OCI-LY1 (cell line): ENCODE measurements around the gene TMEM37.
A peak's percentile ranks its signal among the peaks of the same experiment; 100 is the strongest.

Experiments
- H2AFZ ChIP-seq: fragments of 200-600 bp; sonication (generic), shearing (Covaris generic); 2 replicates; pipeline ENCODE4 v1.6.0; 2014; ENCODE audit warnings: antibody characterized with exemption, mild to moderate bottlenecking, low read length
- H3F3A ChIP-seq: fragments of 200-600 bp; sonication (generic), shearing (Covaris generic); 2 replicates; pipeline ENCODE4 v1.6.0; 2014; ENCODE audit warnings: mild to moderate bottlenecking, antibody characterized with exemption, low read length, moderate library complexity; ENCODE audit not compliant: insufficient read depth
- H3K27ac ChIP-seq: fragments of 200-600 bp; sonication (generic); 2 replicates; pipeline ENCODE4 v1.5.1; 2014; ENCODE audit warnings: low read length, mixed run types, mild to moderate bottlenecking, low read depth; ENCODE audit not compliant: poor library complexity, severe bottlenecking
- H3K27me3 ChIP-seq: fragments of 200-600 bp; sonication (generic); 2 replicates; pipeline ENCODE4 v1.6.0; 2014; ENCODE audit warnings: antibody characterized with exemption, mild to moderate bottlenecking, low read length, moderate library complexity; ENCODE audit not compliant: insufficient read depth
- H3K36me3 ChIP-seq: fragments of 200-600 bp; sonication (generic); 2 replicates; pipeline ENCODE4 v1.6.1; 2014; ENCODE audit warnings: mild to moderate bottlenecking, antibody characterized with exemption, low read length, moderate library complexity, mixed read lengths; ENCODE audit not compliant: insufficient read depth
- H3K4me1 ChIP-seq: fragments of 200-600 bp; sonication (generic); 2 replicates; pipeline ENCODE4 v1.5.1; 2014; ENCODE audit warnings: mild to moderate bottlenecking, low read length, moderate library complexity; ENCODE audit not compliant: insufficient read depth, severe bottlenecking
- H3K4me2 ChIP-seq: fragments of 200-600 bp; sonication (generic), shearing (Covaris generic); 2 replicates; pipeline ENCODE4 v1.6.1; 2014; ENCODE audit warnings: low read length
- H3K4me3 ChIP-seq: fragments of 200-600 bp; sonication (generic); 2 replicates; pipeline ENCODE4 v1.5.1; 2014; ENCODE audit warnings: low read length, low read depth, mild to moderate bottlenecking, mixed read lengths; ENCODE audit not compliant: poor library complexity, severe bottlenecking
- H3K79me2 ChIP-seq: fragments of 200-600 bp; shearing (Covaris generic); 2 replicates; pipeline ENCODE4 v1.6.1; 2016; ENCODE audit warnings: mixed run types, low read length, mixed read lengths; ENCODE audit not compliant: insufficient read depth
- H3K9ac ChIP-seq: fragments of 200-600 bp; sonication (generic), shearing (Covaris generic); 2 replicates; pipeline ENCODE4 v1.6.1; 2014; ENCODE audit warnings: mild to moderate bottlenecking, low read length, mixed read lengths
- H3K9me2 ChIP-seq: fragments of 200-600 bp; sonication (generic), shearing (Covaris generic); 2 replicates; pipeline ENCODE4 v1.6.1; 2014; ENCODE audit warnings: low read depth, mild to moderate bottlenecking, low read length, mixed read lengths
- H3K9me3 ChIP-seq: fragments of 200-600 bp; shearing (Covaris generic); 2 replicates; pipeline ENCODE4 v1.6.1; 2014; ENCODE audit warnings: low read length, mixed read lengths
- H4K20me1 ChIP-seq: fragments of 200-600 bp; sonication (generic), shearing (Covaris generic); 2 replicates; pipeline ENCODE4 v1.6.0; 2016; ENCODE audit warnings: mild to moderate bottlenecking, low read length; ENCODE audit not compliant: insufficient read depth
- EZH2 ChIP-seq: fragments of 200-600 bp; sonication (generic), shearing (Covaris generic); IDR thresholded peaks from 2 replicates; pipeline ENCODE4 v1.8.0; 2017; ENCODE audit warnings: borderline replicate concordance, mixed run types, mild to moderate bottlenecking, antibody characterized with exemption, low read length, moderate library complexity, mixed read lengths
- TF ChIP-seq, protein P1 (sequence below): fragments of 200-600 bp; sonication (generic), shearing (Covaris generic); IDR thresholded peaks from 2 replicates; pipeline ENCODE4 v1.5.1; 2017; ENCODE audit warnings: mild to moderate bottlenecking, antibody characterized with exemption, low read length, moderate library complexity, mixed read lengths

Gene TMEM37

DNA sequence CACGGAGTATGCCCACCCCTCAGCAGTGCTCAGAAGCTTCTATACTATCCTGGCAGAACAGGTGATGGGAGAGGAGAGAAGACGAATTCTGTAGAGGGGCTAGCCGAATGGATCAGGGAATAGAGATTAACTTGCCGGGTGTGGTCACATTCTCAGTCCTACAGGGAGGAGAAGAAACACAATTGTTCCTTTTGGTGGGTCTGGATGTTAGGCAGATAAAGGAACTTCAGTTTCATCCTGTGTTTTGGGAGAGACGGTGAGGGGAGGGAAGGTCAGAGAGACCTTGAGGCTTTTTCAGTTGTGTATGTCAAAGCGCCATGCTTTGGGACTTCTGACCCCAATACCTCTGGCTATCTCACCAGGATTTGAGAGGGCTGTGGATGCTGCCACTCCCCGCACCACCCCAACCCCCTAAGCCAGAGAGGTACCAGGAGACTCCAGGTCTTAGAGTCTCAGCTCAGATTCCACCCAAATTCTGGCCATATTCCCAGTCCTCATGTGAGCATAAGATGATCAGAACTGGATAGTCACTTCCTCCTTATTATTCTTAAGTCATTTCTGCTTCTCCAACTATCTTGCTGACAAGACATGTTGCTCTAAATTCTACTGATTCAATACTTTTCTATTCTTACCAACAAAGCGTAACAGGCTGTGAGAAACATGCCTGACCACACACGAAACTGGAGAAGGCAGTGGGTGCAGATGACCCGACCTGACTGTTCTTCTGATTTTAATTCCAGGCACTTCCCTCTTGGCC is 2.3 kb upstream of the TMEM37 start:
- H3K9me2 ChIP-seq = no peaks in the 10 kb centered on the region

DNA sequence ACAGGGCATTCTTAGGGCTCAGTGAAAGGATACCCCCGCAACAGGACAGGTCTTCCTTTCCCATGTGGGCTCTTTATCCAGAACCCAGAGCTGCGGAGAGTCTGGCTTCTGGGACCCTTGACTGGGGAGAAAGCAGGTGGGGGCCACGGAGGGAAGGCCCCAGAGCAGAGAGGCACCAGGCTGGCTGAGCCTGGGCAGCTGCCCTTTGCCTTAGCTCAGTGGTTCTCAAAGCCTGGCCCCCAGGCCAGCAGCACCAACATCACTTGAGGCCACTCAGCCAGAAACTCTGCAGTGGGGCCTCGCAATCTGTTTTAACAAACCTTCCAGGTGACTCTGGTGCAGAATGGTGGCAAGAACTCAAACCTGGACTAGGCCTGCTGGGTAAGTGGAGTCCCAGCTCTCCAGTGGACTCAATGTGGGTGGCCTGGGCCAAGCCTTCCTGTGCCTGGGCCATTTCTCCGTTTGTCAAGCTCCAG is 1.6 kb upstream of the TMEM37 start:
- no peaks in the 10 kb centered on the region for H3K79me2 ChIP-seq
- peaks cover 10% of the 10 kb centered on the region for H3K4me1 ChIP-seq
- H3K9me3 ChIP-seq = no peaks in the 10 kb centered on the region
- H3F3A ChIP-seq = no peaks in the 10 kb centered on the region
- H3K27me3 ChIP-seq = peaks cover 13% of the 10 kb centered on the region
- H4K20me1 ChIP-seq = no peaks in the 10 kb centered on the region
- no peak for TF ChIP-seq EZH2
- TF ChIP-seq, protein P1, sequence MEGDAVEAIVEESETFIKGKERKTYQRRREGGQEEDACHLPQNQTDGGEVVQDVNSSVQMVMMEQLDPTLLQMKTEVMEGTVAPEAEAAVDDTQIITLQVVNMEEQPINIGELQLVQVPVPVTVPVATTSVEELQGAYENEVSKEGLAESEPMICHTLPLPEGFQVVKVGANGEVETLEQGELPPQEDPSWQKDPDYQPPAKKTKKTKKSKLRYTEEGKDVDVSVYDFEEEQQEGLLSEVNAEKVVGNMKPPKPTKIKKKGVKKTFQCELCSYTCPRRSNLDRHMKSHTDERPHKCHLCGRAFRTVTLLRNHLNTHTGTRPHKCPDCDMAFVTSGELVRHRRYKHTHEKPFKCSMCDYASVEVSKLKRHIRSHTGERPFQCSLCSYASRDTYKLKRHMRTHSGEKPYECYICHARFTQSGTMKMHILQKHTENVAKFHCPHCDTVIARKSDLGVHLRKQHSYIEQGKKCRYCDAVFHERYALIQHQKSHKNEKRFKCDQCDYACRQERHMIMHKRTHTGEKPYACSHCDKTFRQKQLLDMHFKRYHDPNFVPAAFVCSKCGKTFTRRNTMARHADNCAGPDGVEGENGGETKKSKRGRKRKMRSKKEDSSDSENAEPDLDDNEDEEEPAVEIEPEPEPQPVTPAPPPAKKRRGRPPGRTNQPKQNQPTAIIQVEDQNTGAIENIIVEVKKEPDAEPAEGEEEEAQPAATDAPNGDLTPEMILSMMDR = no peak
- no peak overlapping the region for H3K9ac ChIP-seq
- H3K4me3 ChIP-seq = no peak overlapping the region
- H3K9me2 ChIP-seq = no peaks in the 10 kb centered on the region
- H2AFZ ChIP-seq = no peak overlapping the region
- H3K36me3 ChIP-seq = no peaks in the 10 kb centered on the region
- no peak overlapping the region for H3K4me2 ChIP-seq
- no peak overlapping the region for H3K27ac ChIP-seq

More for the DNA sequence above, 2.3 kb upstream of the TMEM37 start:
- Histone ChIP-seq H3K27me3 (peaks cover 12% of the 10 kb centered on the region), H3K36me3 (no peaks in the 10 kb centered on the region), H3K4me3 (no peak overlapping the region), H3K9me3 (no peaks in the 10 kb centered on the region), H4K20me1 (no peaks in the 10 kb centered on the region), H3K9ac (no peak overlapping the region), H3K4me2 (no peak overlapping the region), H3K79me2 (no peaks in the 10 kb centered on the region), H2AFZ (no peak overlapping the region), H3K27ac (no peak overlapping the region), H3F3A (no peaks in the 10 kb centered on the region), H3K4me1 (peaks cover 10% of the 10 kb centered on the region)
- no peak for TF ChIP-seq EZH2
- TF ChIP-seq, protein P1 = no peak

DNA sequence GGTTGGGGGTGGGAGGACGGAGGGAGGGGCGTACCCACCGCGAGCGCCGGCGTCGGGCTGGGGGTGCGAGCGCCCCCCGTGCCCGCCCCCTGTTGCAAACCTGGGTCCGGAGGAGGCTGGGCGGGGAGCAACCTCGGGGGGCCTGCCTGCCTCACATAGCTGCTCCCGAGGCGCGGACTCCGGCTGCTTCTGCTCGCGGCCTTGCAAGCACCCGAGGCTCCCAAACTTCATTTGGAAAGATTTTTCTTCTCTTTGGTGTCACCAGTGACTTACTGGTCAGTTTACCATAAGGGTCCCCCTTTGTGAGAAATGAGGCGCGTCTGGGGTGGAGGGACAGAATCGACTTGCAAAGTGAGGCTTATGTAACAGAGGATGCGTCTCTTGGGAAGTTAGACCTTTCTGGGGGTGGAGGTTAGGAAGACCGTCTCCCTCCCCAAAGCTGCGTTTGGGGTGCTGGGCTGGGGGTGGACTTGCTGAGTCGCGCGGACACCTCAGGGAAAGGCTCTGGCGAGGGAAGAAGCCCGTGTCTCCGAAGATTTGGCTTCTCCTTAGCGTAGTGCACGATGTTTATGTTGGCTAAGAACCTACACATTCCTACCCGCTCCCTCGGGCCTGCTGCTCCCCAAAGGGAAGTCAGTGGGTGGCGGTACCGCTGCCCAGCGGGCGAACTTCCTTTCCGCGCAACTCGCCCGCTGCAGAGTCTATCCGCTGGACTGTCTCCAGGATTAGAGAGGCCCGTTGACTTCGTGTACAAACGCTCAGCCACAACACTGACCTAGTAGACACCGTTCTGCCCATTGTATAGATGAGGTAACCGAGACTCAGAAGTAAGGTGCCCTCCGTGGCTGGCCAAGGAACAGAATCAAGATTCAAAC is 559 bp downstream of the TMEM37 start:
- no peaks in the 10 kb centered on the region for H3K36me3 ChIP-seq
- no peaks in the 10 kb centered on the region for H3K79me2 ChIP-seq
- TF ChIP-seq, protein P1 = no peak
- H3K27ac ChIP-seq = no peak overlapping the region
- H3K9me2 ChIP-seq = no peaks in the 10 kb centered on the region
- H3K4me2 ChIP-seq = peak overlapping the region; percentile 55
- H4K20me1 ChIP-seq = no peaks in the 10 kb centered on the region
- H3K4me1 ChIP-seq = peaks cover 10% of the 10 kb centered on the region
- peaks cover 13% of the 10 kb centered on the region for H3K27me3 ChIP-seq
- H3F3A ChIP-seq = no peaks in the 10 kb centered on the region
- H3K4me3 ChIP-seq = peak overlapping the region; percentile 37
- no peak overlapping the region for H3K9ac ChIP-seq
- H3K9me3 ChIP-seq = no peaks in the 10 kb centered on the region
- H2AFZ ChIP-seq = no peak overlapping the region
